Hair follicle dermal papilla cell (primary cell): Measurements from ENCODE around the gene GPR119. TPM values are rescaled to one million over a fixed set of nuclear protein-coding genes. Genes with fewer than 3 reads are reported as not detected.

Experiments
- total RNA-seq: library from RNA; depleted of rRNA; stranded (reverse); fragments of >200 nt; gene quantifications from 2 replicates; pipeline ENCODE4 v1.2.3, GENCODE V29; 2012

Gene GPR119
- total RNA-seq: not detected in 2 replicates

GRCh38 chrX:130385520-130385919, at the start of gene GPR119:
Gene GPR119 (minus strand): TSS chrX:130385674. CDS start chrX:130385447, 227 bp downstream.

GRCh38 chrX:130401415-130402207, 16.1 kb upstream of the GPR119 start, which contains the start of gene RBMX2:
Gene RBMX2 (plus strand): TSS chrX:130401987. CDS start chrX:130402033, 46 bp downstream.

GRCh38 chrX:130339408-130340222, 45.9 kb downstream of the GPR119 start, which contains the start of gene SLC25A14:
Gene SLC25A14 (plus strand): TSS chrX:130339919. CDS start chrX:130340279, 360 bp downstream.

Other genes starting within 250 kb of the GPR119 start
- 9.1 and 11.4 TPM in 2 replicates for gene AIFM1, start 219.8 kb downstream of the GPR119 start, total RNA-seq
- 0.49 and 0.65 TPM in 2 replicates for gene RAB33A, start 213.7 kb downstream of the GPR119 start, total RNA-seq
- gene ZNF280C, start 116.8 kb downstream of the GPR119 start, total RNA-seq: 10.2 and 10.4 TPM in 2 replicates
- 7.2 and 7.8 TPM in 2 replicates for gene SLC25A14, start 45.8 kb downstream of the GPR119 start, total RNA-seq
- gene RBMX2, start 16.3 kb upstream of the GPR119 start, total RNA-seq: 18.7 and 20.8 TPM in 2 replicates